Measurements from ENCODE around the gene ARID5B.

ARID5B gene

DNA sequence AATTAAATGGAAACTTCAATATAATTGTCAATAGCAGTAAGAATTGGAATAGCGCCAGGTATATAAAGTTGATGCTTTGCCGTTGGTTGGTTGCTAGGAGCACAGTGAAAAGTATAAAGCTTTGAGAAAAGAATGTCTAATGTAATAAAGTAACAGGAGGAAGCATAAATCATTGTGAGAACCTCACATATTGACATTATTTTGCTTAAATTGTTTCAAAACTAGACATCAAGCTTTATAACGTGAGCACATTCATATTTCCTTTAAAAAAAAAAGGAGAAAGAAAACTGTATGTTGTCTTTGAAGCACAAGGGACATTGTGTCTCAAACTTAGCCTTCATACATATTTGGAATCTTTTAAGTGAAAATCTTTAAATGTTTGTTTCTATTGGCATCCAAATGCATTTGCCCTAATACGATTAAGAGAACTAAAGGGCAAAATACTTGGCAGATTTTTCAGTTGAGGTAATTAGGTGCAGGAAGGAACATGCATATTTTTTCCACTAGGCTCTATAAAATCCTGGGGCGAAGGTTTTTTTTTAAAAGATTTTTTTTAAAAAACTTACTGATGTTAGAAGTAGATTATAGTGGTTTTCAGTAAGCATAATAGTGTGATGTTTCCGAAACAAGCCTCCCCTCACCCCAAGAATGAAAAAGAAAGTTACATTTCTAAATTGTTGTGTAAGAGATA, 92.4 kb downstream of the ARID5B start:
- DNase-seq (ENCODE audit: extremely low read depth, low read depth), result no peak
- TF ChIP-seq, protein P1, sequence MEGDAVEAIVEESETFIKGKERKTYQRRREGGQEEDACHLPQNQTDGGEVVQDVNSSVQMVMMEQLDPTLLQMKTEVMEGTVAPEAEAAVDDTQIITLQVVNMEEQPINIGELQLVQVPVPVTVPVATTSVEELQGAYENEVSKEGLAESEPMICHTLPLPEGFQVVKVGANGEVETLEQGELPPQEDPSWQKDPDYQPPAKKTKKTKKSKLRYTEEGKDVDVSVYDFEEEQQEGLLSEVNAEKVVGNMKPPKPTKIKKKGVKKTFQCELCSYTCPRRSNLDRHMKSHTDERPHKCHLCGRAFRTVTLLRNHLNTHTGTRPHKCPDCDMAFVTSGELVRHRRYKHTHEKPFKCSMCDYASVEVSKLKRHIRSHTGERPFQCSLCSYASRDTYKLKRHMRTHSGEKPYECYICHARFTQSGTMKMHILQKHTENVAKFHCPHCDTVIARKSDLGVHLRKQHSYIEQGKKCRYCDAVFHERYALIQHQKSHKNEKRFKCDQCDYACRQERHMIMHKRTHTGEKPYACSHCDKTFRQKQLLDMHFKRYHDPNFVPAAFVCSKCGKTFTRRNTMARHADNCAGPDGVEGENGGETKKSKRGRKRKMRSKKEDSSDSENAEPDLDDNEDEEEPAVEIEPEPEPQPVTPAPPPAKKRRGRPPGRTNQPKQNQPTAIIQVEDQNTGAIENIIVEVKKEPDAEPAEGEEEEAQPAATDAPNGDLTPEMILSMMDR (IDR thresholded peaks at IDR 0.05; ENCODE audit: low read depth, low read length), result no peak

DNA sequence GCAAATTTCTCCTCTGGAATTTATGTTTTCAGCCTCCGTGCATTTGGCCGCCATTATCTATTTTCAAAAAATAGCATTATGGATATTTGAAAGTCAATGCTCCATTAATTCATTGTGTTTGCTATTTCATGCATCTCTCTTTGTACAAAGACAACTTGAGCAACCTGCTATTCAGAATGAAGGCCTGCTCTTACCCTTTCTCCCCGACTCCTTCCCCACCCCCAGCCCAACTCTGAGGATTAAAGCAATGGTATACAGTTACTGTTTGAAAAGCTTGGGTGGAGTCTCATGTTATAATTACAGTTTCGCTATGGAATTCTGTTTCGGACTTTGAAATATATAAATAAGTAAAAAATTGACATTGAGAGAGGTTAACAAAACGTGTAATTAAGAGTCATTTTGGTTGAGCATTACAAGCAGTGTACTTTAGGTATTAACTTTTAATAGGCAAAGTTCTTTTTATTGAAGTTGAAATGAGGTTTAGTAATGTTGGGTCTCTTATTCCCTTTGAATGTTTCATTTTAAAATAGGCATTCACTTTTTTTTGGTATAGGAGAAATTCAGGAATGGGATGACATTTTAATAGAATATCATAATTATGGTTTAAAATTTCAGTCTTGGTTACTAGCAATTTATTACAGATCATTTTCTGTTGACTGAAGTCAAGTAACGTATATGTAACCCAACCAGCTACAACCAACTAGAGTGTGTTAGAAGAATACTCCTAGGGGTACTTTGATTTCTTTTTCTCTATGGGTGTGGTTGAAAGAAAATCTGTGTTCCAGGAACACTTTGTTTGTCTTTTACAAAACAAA, 93.1 kb downstream of the ARID5B start:
- no peak for DNase-seq (ENCODE audit: extremely low read depth, low read depth)
- TF ChIP-seq, protein P1 (IDR thresholded peaks at IDR 0.05; ENCODE audit: low read depth, low read length), result no peak

DNA sequence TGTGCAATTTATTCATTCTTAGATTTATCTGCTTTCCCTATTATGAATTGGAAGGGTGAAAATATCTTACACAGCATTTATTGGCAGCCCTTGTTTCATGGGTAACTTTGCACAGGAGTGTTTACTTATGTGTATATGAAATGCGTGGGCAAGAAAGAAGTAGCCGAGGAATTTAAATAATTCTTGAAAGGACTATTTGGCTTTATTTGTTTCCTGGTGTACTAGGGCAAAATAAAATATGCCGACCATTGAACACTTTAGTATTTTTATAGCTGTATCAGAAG, 93.7 kb downstream of the ARID5B start:
- DNase-seq (ENCODE audit: extremely low read depth, low read depth), result no peak

DNA sequence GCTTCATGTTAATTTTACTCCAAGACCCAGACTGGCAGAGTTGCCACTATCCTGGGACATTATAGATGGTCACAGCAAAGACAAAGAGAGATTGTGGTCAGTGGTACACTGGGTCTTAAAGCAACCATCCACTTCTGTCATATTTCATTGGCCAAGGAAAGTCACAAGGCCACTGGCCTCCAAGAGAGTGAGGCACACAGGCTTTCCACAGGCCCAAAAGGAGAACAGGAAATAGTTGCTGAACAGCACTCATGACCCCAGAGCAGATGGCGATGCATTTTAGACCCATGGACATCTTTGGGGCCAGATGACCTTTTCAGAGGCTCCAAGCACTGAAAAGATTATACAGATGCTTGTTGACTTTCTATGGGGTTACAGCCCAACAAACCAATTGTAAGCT, 97.4 kb downstream of the ARID5B start:
- TF ChIP-seq, protein P1 (IDR thresholded peaks at IDR 0.05; ENCODE audit: low read depth, low read length), result no peak
- no peak for DNase-seq (ENCODE audit: extremely low read depth, low read depth)

More for the DNA sequence above, 93.7 kb downstream of the ARID5B start:
- TF ChIP-seq, protein P1 (IDR thresholded peaks at IDR 0.05; ENCODE audit: low read depth, low read length), result no peak

DNA sequence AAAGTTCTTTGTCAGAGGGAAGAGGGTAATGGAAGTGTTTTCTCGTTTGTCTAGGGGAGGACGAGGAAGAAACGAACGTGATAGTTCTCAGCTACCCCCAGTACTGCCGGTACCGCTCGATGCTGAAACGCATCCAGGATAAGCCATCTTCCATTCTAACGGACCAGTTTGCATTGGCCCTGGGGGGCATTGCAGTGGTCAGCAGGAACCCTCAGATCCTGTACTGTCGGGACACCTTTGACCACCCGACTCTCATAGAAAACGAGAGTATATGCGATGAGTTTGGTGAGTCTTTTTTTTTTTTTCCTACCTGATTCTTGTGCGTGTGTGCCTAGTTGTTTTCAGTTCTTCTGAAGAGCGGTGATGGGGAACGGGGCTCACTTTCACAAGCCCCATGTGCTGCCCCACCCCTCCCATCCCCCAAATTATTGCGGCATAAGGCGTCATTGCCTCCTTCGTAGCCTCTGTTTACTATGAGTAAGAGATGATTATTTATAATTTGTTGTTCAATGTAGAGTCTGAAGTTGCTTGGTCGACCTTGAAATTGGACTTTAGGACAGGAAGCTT, 98.6 kb downstream of the ARID5B start:
- TF ChIP-seq, protein P1 (IDR thresholded peaks at IDR 0.05; ENCODE audit: low read depth, low read length), result no peak
- DNase-seq (ENCODE audit: extremely low read depth, low read depth), result no peak

DNA sequence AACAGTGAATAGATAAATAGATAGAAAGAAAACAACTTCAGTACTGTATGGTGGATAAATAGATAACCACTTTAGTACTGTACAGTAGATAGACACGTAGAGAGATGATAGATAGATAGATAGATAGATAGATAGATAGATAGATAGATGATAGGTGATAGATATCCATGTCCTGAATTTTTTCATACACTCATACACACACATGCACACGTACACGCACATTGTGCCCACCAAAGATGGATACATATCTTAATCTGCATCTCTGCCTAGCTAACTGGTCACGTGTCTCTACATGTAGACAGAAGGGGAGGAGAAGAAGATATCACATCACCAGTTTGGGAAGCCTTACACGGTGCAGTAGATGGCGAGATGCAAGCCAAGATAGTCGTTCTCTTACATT, 99.2 kb downstream of the ARID5B start:
- no peak for DNase-seq (ENCODE audit: extremely low read depth, low read depth)
- TF ChIP-seq, protein P1 (IDR thresholded peaks at IDR 0.05; ENCODE audit: low read depth, low read length), result no peak

DNA sequence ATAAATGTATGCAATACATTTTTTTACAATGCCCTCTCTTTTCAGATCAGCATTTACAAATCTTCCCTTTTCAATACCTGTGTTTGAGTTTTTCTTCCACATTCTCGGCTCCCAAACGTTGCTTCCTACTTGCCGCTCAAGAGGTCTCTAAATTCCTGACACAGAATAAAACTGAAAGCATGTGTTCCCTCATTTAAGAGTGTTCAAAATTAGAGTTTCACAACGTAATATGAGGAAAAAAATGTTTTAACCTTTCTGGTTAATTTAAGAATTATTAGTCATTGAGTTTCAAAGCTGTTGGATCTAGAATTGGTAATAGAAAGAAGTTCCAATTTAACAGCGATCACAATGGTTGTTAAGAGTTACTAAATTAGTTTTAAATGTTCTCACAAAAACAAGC, 100.4 kb downstream of the ARID5B start:
- TF ChIP-seq, protein P1 (IDR thresholded peaks at IDR 0.05; ENCODE audit: low read depth, low read length), result no peak
- no peak for DNase-seq (ENCODE audit: extremely low read depth, low read depth)
